Panc1 (cell line): Measurements from ENCODE around the gene MR1.

Experiments
- CTCF ChIP-seq: fragments of 450-650 bp; IDR thresholded peaks from 2 replicates; pipeline ENCODE4 v1.5.1; 2017; ENCODE audit warnings: mild to moderate bottlenecking
- POLR2AphosphoS5 ChIP-seq: IDR thresholded peaks from 2 replicates; pipeline ENCODE4 v1.6.1; 2012; ENCODE audit warnings: mild to moderate bottlenecking, low read depth, low read length, moderate library complexity
- REST ChIP-seq, 2 experiments: IDR thresholded peaks; 2 replicates each; pipeline ENCODE4 v1.6.1; 2011 to 2012; ENCODE audit warnings: low read depth in 2 of 2, control low read depth in 1 of 2, low read length in 1 of 2, mild to moderate bottlenecking in 1 of 2, moderate library complexity in 1 of 2; ENCODE audit not compliant: insufficient read depth in 1 of 2
- SIN3A ChIP-seq: IDR thresholded peaks from 2 replicates; pipeline ENCODE4 v1.6.1; 2012; ENCODE audit warnings: low read depth, mild to moderate bottlenecking, low read length, moderate library complexity, borderline replicate concordance; ENCODE audit not compliant: insufficient read depth
- TCF7L2 ChIP-seq: IDR thresholded peaks from 2 replicates; pipeline ENCODE4 v1.6.1; 2011; ENCODE audit warnings: mild to moderate bottlenecking, low read depth, low read length, inconsistent platforms

DNA sequence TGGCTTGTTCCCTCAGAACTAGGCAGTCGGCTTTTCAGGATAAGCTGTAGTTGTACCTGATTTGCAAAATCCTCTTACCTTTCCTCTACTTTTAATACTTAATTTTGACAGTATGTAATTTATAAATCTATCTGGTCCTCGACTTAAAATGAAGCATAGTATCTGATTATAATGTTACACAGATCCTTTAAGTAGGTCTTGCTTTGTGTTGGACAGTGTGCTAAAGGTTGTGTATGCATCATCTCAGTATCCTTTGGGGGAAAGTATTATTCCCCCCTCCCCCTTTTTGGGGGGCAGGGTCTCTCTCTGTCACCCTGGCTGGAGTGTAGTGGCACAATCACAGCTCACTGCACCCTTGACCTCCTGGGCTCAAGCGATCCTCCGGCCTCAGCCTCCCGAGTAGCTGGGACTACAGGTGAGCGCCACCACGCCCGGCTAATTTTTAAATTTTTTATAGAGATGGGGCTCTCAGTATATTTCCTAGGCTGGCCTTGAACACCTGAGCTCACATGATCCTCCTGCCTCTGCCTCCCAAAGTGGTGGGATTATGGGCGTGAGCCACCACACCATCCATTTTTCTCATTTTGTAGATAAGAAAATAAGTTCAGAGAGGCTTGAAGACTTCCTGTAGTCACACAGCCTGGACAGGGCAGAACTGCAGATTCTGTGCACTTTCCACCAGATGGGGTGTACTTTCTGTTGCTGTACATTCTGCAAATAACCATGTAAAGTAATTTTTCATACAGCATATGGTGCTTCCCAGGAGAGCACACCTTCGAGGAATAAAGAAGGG, 10.3 kb upstream of the MR1 start:
- TF ChIP-seq POLR2AphosphoS5 = no peak
- TF ChIP-seq CTCF = no peak
- no peak for TF ChIP-seq REST (IDR thresholded peaks at IDR 0.05; ENCODE audit: insufficient read depth in 1 of 2, low read depth in 2 of 2, low read length in 1 of 2)
- TF ChIP-seq SIN3A = no peak
- no peak for TF ChIP-seq TCF7L2
